ENCODE data around the gene ZBTB47. TPM values are rescaled to one million over a fixed set of nuclear protein-coding genes. Genes with fewer than 3 reads are reported as not detected.

Gene ZBTB47
- total and polyA plus RNA-seq, 12 donors: 52.2 to 145 (median 106) TPM

- Histone ChIP-seq H3K27me3 (no peaks in the 10 kb centered on the region), H3K4me1 (no peaks in the 10 kb centered on the region), H3K9me3 (peaks cover 0 to 27% (median 0%) of the 10 kb centered on the region in 11 donors), H3K36me3 (no peaks in the 10 kb centered on the region), H3K27ac (no peak overlapping the region), H3K4me3 (no peak overlapping the region)
- no peak for DNase-seq
- no peak for ATAC-seq
- intact Hi-C loops (cut with DNase I): no loop called here
- no peak for TF ChIP-seq CTCF (IDR thresholded peaks at IDR 0.05)
- 81 to 84% methylated on average over 2 of the region's 2 CpGs for WGBS, 2 donors
These were observed 22.4 kb downstream of the ZBTB47 start for GRCh38 chr3:42675909-42676308.

GRCh38 chr3:42678447-42678846 lies 24.9 kb downstream of the ZBTB47 start:
- intact Hi-C loops (cut with DNase I): no loop called here
- H3K4me3 ChIP-seq: no peak overlapping the region
- peaks cover 0 to 10% (median 2%) of the 10 kb centered on the region in 9 donors for H3K4me1 ChIP-seq
- no peak for DNase-seq
- WGBS, 2 donors: 60 to 70% methylated on average over 2 of the region's 2 CpGs
- no peaks in the 10 kb centered on the region for H3K36me3 ChIP-seq
- H3K9me3 ChIP-seq: peaks cover 0 to 27% (median 0%) of the 10 kb centered on the region in 11 donors
- no peak overlapping the region for H3K27ac ChIP-seq
- TF ChIP-seq CTCF (IDR thresholded peaks at IDR 0.05): no peak
- H3K27me3 ChIP-seq: no peaks in the 10 kb centered on the region
- ATAC-seq: no peak

GRCh38 chr3:42680271-42680670 lies 26.8 kb downstream of the ZBTB47 start:
- Histone ChIP-seq H3K4me1 (peaks cover 4 to 26% (median 11%) of the 10 kb centered on the region in 9 donors), H3K4me3 (no peak overlapping the region), H3K9me3 (peaks cover 0 to 27% (median 0%) of the 10 kb centered on the region in 11 donors), H3K27me3 (peaks cover 0 to 6% (median 0%) of the 10 kb centered on the region in 7 donors), H3K36me3 (no peaks in the 10 kb centered on the region), H3K27ac (no peak overlapping the region)
- 83 to 88% methylated on average over 1 of the region's 1 CpG for WGBS, 2 donors
- intact Hi-C loops (cut with DNase I): no loop called here
- DNase-seq (no peak), ATAC-seq (no peak)
- no peak for TF ChIP-seq CTCF (IDR thresholded peaks at IDR 0.05)

- no peak for TF ChIP-seq CTCF (IDR thresholded peaks at IDR 0.05)
- Histone ChIP-seq H3K27ac (no peak overlapping the region), H3K27me3 (peaks cover 0 to 11% (median 4%) of the 10 kb centered on the region in 7 donors), H3K36me3 (no peaks in the 10 kb centered on the region), H3K4me3 (no peak overlapping the region), H3K9me3 (peaks cover 0 to 24% (median 0%) of the 10 kb centered on the region in 11 donors), H3K4me1 (peaks cover 4 to 31% (median 16%) of the 10 kb centered on the region in 9 donors)
- no peak for DNase-seq
- ATAC-seq: no peak
- intact Hi-C loops (cut with DNase I): no loop called here
- 83 to 85% methylated on average over 4 of the region's 4 CpGs for WGBS, 2 donors
These were observed 27.3 kb downstream of the ZBTB47 start for GRCh38 chr3:42680806-42681205.
